Endothelial cell of umbilical vein (primary cell): ENCODE data around the gene PCDHGA1. TPM values are rescaled to one million over a fixed set of nuclear protein-coding genes. Genes with fewer than 3 reads are reported as not detected.
A peak's percentile ranks its signal among the peaks of the same experiment; 100 is the strongest.

Experiments used
- BruUV-seq: library from RNA; stranded (reverse); fragments of 400-500 nt; replicated peaks from 2 replicates; lab custom pipeline; 2021; lab: Mats Ljungman, UMichigan
- CTCF ChIA-PET: fragments of 300-600, 350-600 bp; sonication (Branson Sonifier 250); formaldehyde crosslinking; loops from one replicate; lab custom pipeline; 2021; ENCODE audit warnings: antibody characterized with exemption, inconsistent platforms; lab: Charles Lee
- POLR2A ChIA-PET: fragments of 300-600, 350-600 bp; sonication (Branson Sonifier 250); formaldehyde crosslinking; loops from one replicate; lab custom pipeline; 2021; ENCODE audit warnings: antibody characterized with exemption, inconsistent platforms; lab: Charles Lee
- DNase-seq: peaks from one replicate; pipeline ENCODE4 v3.0.0-alpha.2; 2011; ENCODE audit warnings: low read depth, low spot score
- FAIRE-seq: peaks from 2 replicates; lab custom pipeline; 2011; peaks lifted over from hg19 to GRCh38; lab: Jason Lieb, UNC
- H2AFZ ChIP-seq: 2 replicates; pipeline ENCODE4 v1.6.0; 2012; ENCODE audit warnings: low read depth, low read length, control low read depth, inconsistent platforms
- H3K27ac ChIP-seq: 2 replicates; pipeline ENCODE4 v1.5.1; 2011; ENCODE audit warnings: low read depth, mild to moderate bottlenecking, control low read depth, low read length, moderate library complexity; ENCODE audit not compliant: insufficient read depth
- H3K27me3 ChIP-seq, 2 experiments: 2 replicates each; pipeline versions ENCODE4 v1.6.0 to v1.6.1; 2011; ENCODE audit warnings: low read length in 2 of 2, mixed read lengths in 1 of 2; ENCODE audit not compliant: control insufficient read depth in 2 of 2, insufficient read depth in 2 of 2
- H3K36me3 ChIP-seq, 2 experiments: 2 replicates in 1 of 2; 3 replicates in 1 of 2; pipeline ENCODE4 v1.5.1; 2011; ENCODE audit warnings: low read length in 2 of 2, mild to moderate bottlenecking in 1 of 2, moderate library complexity in 1 of 2; ENCODE audit not compliant: control insufficient read depth in 2 of 2, insufficient read depth in 2 of 2; ENCODE audit errors: extremely low read depth in 1 of 2
- H3K4me1 ChIP-seq: 3 replicates; pipeline ENCODE4 v1.5.1; 2011; ENCODE audit warnings: mild to moderate bottlenecking, low read length; ENCODE audit not compliant: control insufficient read depth, insufficient read depth; ENCODE audit errors: extremely low read depth
- H3K4me2 ChIP-seq: 2 replicates; pipeline ENCODE4 v1.6.1; 2011; ENCODE audit warnings: low read length, control low read depth, mixed read lengths; ENCODE audit not compliant: insufficient read depth
- H3K4me3 ChIP-seq, 3 experiments: fragments of 200-600 bp in 1 of 3; sonication (generic), shearing (Covaris generic) in 1 of 3; replicated peaks in 1 of 3; 2 replicates each; pipeline ENCODE4 v1.5.1; 2011 to 2016; ENCODE audit warnings: control low read depth in 3 of 3, low read length in 3 of 3, mild to moderate bottlenecking in 2 of 3, inconsistent platforms in 1 of 3, low read depth in 1 of 3, moderate library complexity in 1 of 3; ENCODE audit not compliant: insufficient read depth in 1 of 3
- H3K79me2 ChIP-seq: 2 replicates; pipeline ENCODE4 v1.6.0; 2012; ENCODE audit warnings: low read length, inconsistent platforms; ENCODE audit not compliant: control insufficient read depth, insufficient read depth
- H3K9ac ChIP-seq: replicated peaks from 2 replicates; pipeline ENCODE3; 2011; ENCODE audit warnings: low read length, control low read depth; ENCODE audit not compliant: insufficient read depth; ENCODE audit errors: extremely low read depth
- H3K9me1 ChIP-seq: replicated peaks from 3 replicates; pipeline ENCODE4 v1.6.0; 2011; ENCODE audit warnings: mild to moderate bottlenecking, low read length; ENCODE audit not compliant: control insufficient read depth, insufficient read depth; ENCODE audit errors: extremely low read depth
- H3K9me3 ChIP-seq: replicated peaks from 2 replicates; pipeline ENCODE4 v1.5.1; 2012; ENCODE audit warnings: low read length, inconsistent platforms; ENCODE audit not compliant: control insufficient read depth, insufficient read depth
- H4K20me1 ChIP-seq: replicated peaks from 2 replicates; pipeline ENCODE3; 2011; ENCODE audit warnings: mild to moderate bottlenecking, low read length; ENCODE audit not compliant: control insufficient read depth, insufficient read depth; ENCODE audit errors: extremely low read depth
- EZH2 ChIP-seq: IDR thresholded peaks from 2 replicates; pipeline ENCODE4 v1.6.1; 2012; ENCODE audit warnings: borderline replicate concordance, low read depth, mild to moderate bottlenecking, moderate library complexity, low read length, inconsistent platforms; ENCODE audit not compliant: severe bottlenecking
- FOS ChIP-seq: IDR thresholded peaks from 2 replicates; pipeline ENCODE4 v1.6.1; 2011; ENCODE audit warnings: mild to moderate bottlenecking, low read length, moderate library complexity, borderline replicate concordance; ENCODE audit not compliant: insufficient read depth
- GATA2 ChIP-seq: IDR thresholded peaks from 2 replicates; pipeline ENCODE4 v1.7.0; 2011; ENCODE audit warnings: low read depth, mild to moderate bottlenecking, moderate library complexity, mixed read lengths, low read length; ENCODE audit not compliant: insufficient read length, insufficient read depth
- JUN ChIP-seq: IDR thresholded peaks from 2 replicates; pipeline ENCODE4 v1.6.1; 2011; ENCODE audit warnings: borderline replicate concordance, low read depth; ENCODE audit not compliant: insufficient read length, insufficient read depth
- MYC ChIP-seq: IDR thresholded peaks from one replicate; pipeline ENCODE4 v1.6.1; 2011; ENCODE audit warnings: mild to moderate bottlenecking, low read depth, low read length
- POLR2A ChIP-seq: IDR thresholded peaks from 2 replicates; pipeline ENCODE4 v1.6.1; 2012; ENCODE audit warnings: low read depth, mild to moderate bottlenecking, control low read depth, low read length
- POLR2AphosphoS5 ChIP-seq: IDR thresholded peaks from 2 replicates; pipeline ENCODE4 v1.6.1; 2012; ENCODE audit warnings: low read depth, mild to moderate bottlenecking, control low read depth, low read length, moderate library complexity; ENCODE audit not compliant: insufficient read depth
- dilution Hi-C: fragments of 300-500 bp; cut with MboI; formaldehyde crosslinking; loops from one replicate; pipeline ENCODE4 v1.15.0; 2019; ENCODE audit warnings: low sequenced_read_pairs; ENCODE audit not compliant: extremely low pct_ligation_motif_present
- intact Hi-C: fragments of 100-400 bp; cut with micrococcal nuclease; formaldehyde crosslinking; loops from one replicate; pipeline ENCODE4 v1.10.0; 2022
- polyA plus RNA-seq, 4 experiments: library from polyadenylated mRNA; depleted of rRNA in 3 of 4; stranded (reverse) in 3 of 4; unstranded in 1 of 4; fragments of >200 nt; gene quantifications; 2 replicates each; pipeline versions ENCODE4 v1.2.1 to v1.2.3, GENCODE V29; 2011 to 2012; ENCODE audit warnings: missing spikeins in 1 of 4
- total RNA-seq: library from RNA; stranded (reverse); gene quantifications from 2 replicates; pipeline ENCODE4 v1.2.3, GENCODE V29; 2021
- TF ChIP-seq, protein P1 (sequence below): IDR thresholded peaks from 2 replicates; pipeline ENCODE4 v1.6.1; 2011; ENCODE audit not compliant: insufficient read depth, insufficient read length
- TF ChIP-seq, protein P2 (sequence below), 2 donors: IDR thresholded peaks; 1 replicate in 1 of 2; 2 replicates in 1 of 2; pipeline ENCODE4 v1.5.1; 2011; ENCODE audit warnings: low read length in 2 of 2, mild to moderate bottlenecking in 2 of 2, moderate library complexity in 2 of 2, control low read depth in 1 of 2, inconsistent platforms in 1 of 2, low read depth in 1 of 2; ENCODE audit not compliant: insufficient read depth in 1 of 2; ENCODE audit errors: extremely low read depth in 1 of 2

The PCDHGA1 gene
- total and polyA plus RNA-seq, 2 donors (not counting 3 experiments of a cell fraction or from before 2014, with no cell fraction given): 0.22 to 0.44 TPM

DNA sequence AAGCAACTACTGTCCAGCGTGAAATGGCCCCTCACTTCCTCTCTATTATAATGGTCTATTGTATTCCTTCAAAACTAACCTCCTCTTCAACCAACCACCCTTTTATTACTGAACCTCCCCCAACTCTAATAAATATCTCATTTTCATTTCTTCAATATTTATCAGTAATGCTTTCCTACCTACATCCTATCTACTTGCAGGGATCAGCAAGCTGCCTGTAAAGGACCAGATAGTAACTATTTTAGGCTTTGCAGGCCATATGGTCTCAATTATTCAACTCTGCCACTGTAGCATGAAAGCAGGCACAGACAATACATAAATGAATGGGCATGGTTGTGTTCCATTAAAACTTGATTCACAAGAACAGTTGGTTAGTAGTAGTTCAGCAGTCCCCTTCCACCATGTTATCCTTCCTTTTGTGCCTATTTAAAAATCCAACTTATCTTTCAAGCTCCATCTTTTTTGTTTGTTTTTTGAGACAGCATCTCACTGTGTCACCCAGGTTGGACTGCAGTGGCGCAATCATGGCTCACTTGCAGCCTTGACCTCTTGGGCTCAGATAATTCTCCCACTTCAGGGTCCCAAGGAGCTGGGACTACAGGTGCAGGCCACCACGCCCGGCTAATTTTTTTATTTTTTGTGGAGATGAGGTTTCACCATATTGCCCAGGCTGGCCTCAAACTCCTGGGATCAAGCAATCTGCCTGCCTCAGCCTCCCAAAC, 204.3 kb downstream of the PCDHGA1 start:
- Histone ChIP-seq H2AFZ (no peak overlapping the region), H3K79me2 (no peaks in the 10 kb centered on the region), H3K27ac (no peak overlapping the region), H3K9me1 (no peaks in the 10 kb centered on the region), H3K36me3 (no peaks in the 10 kb centered on the region), H3K27me3 (no peaks in the 10 kb centered on the region), H4K20me1 (no peaks in the 10 kb centered on the region), H3K9me3 (no peaks in the 10 kb centered on the region), H3K4me2 (no peak overlapping the region), H3K4me3 (no peak overlapping the region), H3K9ac (no peak overlapping the region), H3K4me1 (peaks cover 5% of the 10 kb centered on the region)
- BruUV-seq: no TSS peak
- dilution Hi-C loops: no loop called here
- ChIA-PET POLR2A (no interaction called here), CTCF (interaction anchor here (0.8 to 3.4 kb wide), 6 partner anchors 10 to 122 kb away, joined by 3 to 17 read pairs (median 7); partner anchors contain the start of genes PCDHGA10, PCDHGA11 and PCDHGA12)
- TF ChIP-seq, protein P1, sequence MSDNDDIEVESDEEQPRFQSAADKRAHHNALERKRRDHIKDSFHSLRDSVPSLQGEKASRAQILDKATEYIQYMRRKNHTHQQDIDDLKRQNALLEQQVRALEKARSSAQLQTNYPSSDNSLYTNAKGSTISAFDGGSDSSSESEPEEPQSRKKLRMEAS: no peak
- TF ChIP-seq MYC: no peak
- TF ChIP-seq FOS: no peak
- TF ChIP-seq, protein P2, sequence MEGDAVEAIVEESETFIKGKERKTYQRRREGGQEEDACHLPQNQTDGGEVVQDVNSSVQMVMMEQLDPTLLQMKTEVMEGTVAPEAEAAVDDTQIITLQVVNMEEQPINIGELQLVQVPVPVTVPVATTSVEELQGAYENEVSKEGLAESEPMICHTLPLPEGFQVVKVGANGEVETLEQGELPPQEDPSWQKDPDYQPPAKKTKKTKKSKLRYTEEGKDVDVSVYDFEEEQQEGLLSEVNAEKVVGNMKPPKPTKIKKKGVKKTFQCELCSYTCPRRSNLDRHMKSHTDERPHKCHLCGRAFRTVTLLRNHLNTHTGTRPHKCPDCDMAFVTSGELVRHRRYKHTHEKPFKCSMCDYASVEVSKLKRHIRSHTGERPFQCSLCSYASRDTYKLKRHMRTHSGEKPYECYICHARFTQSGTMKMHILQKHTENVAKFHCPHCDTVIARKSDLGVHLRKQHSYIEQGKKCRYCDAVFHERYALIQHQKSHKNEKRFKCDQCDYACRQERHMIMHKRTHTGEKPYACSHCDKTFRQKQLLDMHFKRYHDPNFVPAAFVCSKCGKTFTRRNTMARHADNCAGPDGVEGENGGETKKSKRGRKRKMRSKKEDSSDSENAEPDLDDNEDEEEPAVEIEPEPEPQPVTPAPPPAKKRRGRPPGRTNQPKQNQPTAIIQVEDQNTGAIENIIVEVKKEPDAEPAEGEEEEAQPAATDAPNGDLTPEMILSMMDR (IDR thresholded peaks at IDR 0.05; ENCODE audit: extremely low read depth in 1 of 2, insufficient read depth in 1 of 2, low read depth in 1 of 2, low read length in 2 of 2): no peak
- TF ChIP-seq JUN: no peak
- TF ChIP-seq GATA2: no peak
- TF ChIP-seq POLR2AphosphoS5: no peak
- no peak for TF ChIP-seq EZH2
- TF ChIP-seq POLR2A: no peak
- FAIRE-seq: peak; percentile 24
- intact Hi-C loops: no loop called here
- DNase-seq: no peak
